ENCODE data around the gene ZNF331.

GRCh38 chr19:53537521-53538377 lies at the start of gene ZNF331:
- peak; percentile 64 to 73 (median 65) for TF ChIP-seq POLR2AphosphoS5 (IDR thresholded peaks at IDR 0.05)
- TF ChIP-seq POLR2A (IDR thresholded peaks at IDR 0.05): peak; percentile 53
- TF ChIP-seq CTCF (IDR thresholded peaks at IDR 0.05): peak; percentile 28 to 69 (median 46)
- no peak for TF ChIP-seq EP300 (IDR thresholded peaks at IDR 0.05; ENCODE audit: low read depth)
